ENCODE data around the gene CCDC40. TPM values are rescaled to one million over a fixed set of nuclear protein-coding genes. Genes with fewer than 3 reads are reported as not detected.
A peak's percentile ranks its signal among the peaks of the same experiment; 100 is the strongest.

Gene CCDC40
- total and polyA plus RNA-seq, 2 donors from 2014 or later: 5.1 to 22.6 TPM

DNA sequence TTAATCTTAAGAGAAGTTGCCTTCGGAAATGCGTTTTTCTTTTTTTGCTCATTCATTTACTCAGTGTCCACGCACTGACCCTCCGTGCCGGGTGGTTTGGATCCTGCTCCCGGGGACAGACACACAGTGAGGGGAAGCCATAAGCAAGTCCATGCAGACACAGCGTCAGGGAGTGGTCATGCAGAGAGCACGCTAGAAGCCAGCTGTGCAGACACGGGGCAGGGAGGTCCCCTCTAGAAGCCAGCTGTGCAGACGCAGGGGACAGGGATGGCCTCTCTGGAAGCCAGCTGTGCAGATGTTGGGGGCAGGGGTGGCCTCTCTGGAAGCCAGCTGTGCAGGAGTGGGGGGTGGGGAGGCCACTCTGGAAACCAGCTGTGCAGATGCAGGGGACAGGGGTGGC is 69.7 kb downstream of the CCDC40 start:
- H3K9me3 ChIP-seq (ENCODE audit: control insufficient read depth in 2 of 3, insufficient read depth in 1 of 3, low read length in 3 of 3): no peaks in the 10 kb centered on the region
- H3K4me3 ChIP-seq (ENCODE audit: low read length in 3 of 3): no peak overlapping the region
- TF ChIP-seq, protein P1, sequence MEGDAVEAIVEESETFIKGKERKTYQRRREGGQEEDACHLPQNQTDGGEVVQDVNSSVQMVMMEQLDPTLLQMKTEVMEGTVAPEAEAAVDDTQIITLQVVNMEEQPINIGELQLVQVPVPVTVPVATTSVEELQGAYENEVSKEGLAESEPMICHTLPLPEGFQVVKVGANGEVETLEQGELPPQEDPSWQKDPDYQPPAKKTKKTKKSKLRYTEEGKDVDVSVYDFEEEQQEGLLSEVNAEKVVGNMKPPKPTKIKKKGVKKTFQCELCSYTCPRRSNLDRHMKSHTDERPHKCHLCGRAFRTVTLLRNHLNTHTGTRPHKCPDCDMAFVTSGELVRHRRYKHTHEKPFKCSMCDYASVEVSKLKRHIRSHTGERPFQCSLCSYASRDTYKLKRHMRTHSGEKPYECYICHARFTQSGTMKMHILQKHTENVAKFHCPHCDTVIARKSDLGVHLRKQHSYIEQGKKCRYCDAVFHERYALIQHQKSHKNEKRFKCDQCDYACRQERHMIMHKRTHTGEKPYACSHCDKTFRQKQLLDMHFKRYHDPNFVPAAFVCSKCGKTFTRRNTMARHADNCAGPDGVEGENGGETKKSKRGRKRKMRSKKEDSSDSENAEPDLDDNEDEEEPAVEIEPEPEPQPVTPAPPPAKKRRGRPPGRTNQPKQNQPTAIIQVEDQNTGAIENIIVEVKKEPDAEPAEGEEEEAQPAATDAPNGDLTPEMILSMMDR (IDR thresholded peaks at IDR 0.05; ENCODE audit: borderline replicate concordance, extremely low read depth, insufficient read depth): no peak
- no peaks in the 10 kb centered on the region for H3K27me3 ChIP-seq (ENCODE audit: control insufficient read depth, insufficient read depth, low read length)
- FAIRE-seq (no peak), DNase-seq (peak in 4 of 5 donors; percentile 25 to 64 (median 46))
- intact Hi-C loops (cut with DNase I): no loop called here
- H3K27ac ChIP-seq (ENCODE audit: low read depth in 2 of 2, low read length in 2 of 2): no peak overlapping the region
- no peak overlapping the region for H3K9ac ChIP-seq (ENCODE audit: low read length in 3 of 3)
- H3K4me1 ChIP-seq (ENCODE audit: control insufficient read depth in 2 of 3, insufficient read depth in 2 of 3, low read depth in 1 of 3, low read length in 3 of 3): peaks cover 0 to 9% (median 5%) of the 10 kb centered on the region in 3 donors
- no peaks in the 10 kb centered on the region for H3K36me3 ChIP-seq (ENCODE audit: control insufficient read depth in 2 of 3, insufficient read depth in 3 of 3, low read length in 3 of 3)

DNA sequence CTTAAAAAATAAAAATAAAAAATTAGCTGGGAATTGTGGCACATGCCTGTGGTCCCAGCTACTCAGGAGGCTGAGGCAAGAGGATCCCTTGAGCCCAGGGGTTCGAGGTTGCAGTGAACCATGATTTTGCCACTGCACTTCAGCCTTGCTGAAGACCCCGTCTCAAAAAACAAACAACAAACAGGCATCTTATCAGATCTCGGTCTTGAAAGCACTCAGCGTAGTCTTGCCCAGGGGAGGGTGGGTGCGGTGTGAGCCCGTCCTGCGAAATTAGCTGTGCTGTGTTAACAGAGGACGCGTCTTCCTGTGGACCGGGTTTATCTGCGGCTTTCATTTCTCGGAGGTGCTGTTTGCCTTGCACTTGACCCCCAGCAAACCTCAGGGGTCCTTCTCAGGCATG is 70.3 kb downstream of the CCDC40 start:
- Histone ChIP-seq H3K36me3 (ENCODE audit: control insufficient read depth in 2 of 3, insufficient read depth in 3 of 3, low read length in 3 of 3) (no peaks in the 10 kb centered on the region), H3K4me3 (ENCODE audit: low read length in 3 of 3) (no peak overlapping the region), H3K9ac (ENCODE audit: low read length in 3 of 3) (no peak overlapping the region), H3K9me3 (ENCODE audit: control insufficient read depth in 2 of 3, insufficient read depth in 1 of 3, low read length in 3 of 3) (no peaks in the 10 kb centered on the region), H3K27me3 (ENCODE audit: control insufficient read depth, insufficient read depth, low read length) (no peaks in the 10 kb centered on the region), H3K4me1 (ENCODE audit: control insufficient read depth in 2 of 3, insufficient read depth in 2 of 3, low read depth in 1 of 3, low read length in 3 of 3) (peaks cover 0 to 9% (median 5%) of the 10 kb centered on the region in 3 donors), H3K27ac (ENCODE audit: low read depth in 2 of 2, low read length in 2 of 2) (no peak overlapping the region)
- no peak for FAIRE-seq
- TF ChIP-seq, protein P1 (IDR thresholded peaks at IDR 0.05; ENCODE audit: borderline replicate concordance, extremely low read depth, insufficient read depth): no peak
- intact Hi-C loops (cut with DNase I): no loop called here
- DNase-seq: peak in 1 of 5 donors; percentile 26

DNA sequence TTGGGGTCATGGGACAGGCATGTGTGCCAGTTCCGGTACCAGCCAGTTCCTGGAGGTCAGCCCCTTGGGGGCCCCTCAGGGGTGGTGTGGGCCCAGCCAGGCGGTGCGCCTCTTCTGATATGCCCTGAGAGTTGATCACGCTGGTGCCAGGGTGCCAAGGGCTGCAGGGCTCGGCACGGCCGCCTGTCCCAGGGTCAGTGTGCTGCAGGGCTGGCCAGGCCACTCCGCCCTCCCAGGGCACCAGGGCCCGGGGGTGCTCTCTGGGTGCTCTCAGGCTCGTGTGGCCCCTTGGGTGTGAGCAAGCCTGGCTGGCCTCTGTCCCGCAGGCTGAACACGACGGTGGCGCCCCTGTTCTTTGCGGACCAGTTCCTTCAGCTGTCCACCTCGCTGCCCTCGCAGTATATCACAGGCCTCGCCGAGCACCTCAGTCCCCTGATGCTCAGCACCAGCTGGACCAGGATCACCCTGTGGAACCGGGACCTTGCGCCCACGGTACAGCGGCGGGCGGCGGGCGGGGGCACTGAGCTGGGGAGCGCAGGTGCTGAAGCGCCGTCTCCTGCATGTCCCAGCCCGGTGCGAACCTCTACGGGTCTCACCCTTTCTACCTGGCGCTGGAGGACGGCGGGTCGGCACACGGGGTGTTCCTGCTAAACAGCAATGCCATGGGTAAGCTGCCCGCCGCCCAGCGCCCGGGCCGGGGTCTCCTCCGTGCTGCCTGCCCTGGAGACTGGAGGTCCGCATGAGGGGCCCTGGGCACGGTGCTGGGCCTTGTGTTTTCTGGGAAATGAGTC is 71.0 kb downstream of the CCDC40 start:
- Histone ChIP-seq H3K27ac (ENCODE audit: low read depth in 2 of 2, low read length in 2 of 2) (no peak overlapping the region), H3K9ac (ENCODE audit: low read length in 3 of 3) (no peak overlapping the region), H3K27me3 (ENCODE audit: control insufficient read depth, insufficient read depth, low read length) (no peaks in the 10 kb centered on the region), H3K4me1 (ENCODE audit: control insufficient read depth in 2 of 3, insufficient read depth in 2 of 3, low read depth in 1 of 3, low read length in 3 of 3) (peaks cover 0 to 3% (median 2%) of the 10 kb centered on the region in 3 donors), H3K36me3 (ENCODE audit: control insufficient read depth in 2 of 3, insufficient read depth in 3 of 3, low read length in 3 of 3) (no peaks in the 10 kb centered on the region), H3K4me3 (ENCODE audit: low read length in 3 of 3) (no peak overlapping the region), H3K9me3 (ENCODE audit: control insufficient read depth in 2 of 3, insufficient read depth in 1 of 3, low read length in 3 of 3) (no peaks in the 10 kb centered on the region)
- FAIRE-seq (no peak), DNase-seq (peak in 3 of 5 donors; percentile 3 to 69 (median 39))
- intact Hi-C loops (cut with DNase I): no loop called here
- TF ChIP-seq, protein P1 (IDR thresholded peaks at IDR 0.05; ENCODE audit: borderline replicate concordance, extremely low read depth, insufficient read depth): no peak

Measured in kidney (tissue), 14 donors.